ENCODE results near the gene LRRC52.

The LRRC52 gene

DNA sequence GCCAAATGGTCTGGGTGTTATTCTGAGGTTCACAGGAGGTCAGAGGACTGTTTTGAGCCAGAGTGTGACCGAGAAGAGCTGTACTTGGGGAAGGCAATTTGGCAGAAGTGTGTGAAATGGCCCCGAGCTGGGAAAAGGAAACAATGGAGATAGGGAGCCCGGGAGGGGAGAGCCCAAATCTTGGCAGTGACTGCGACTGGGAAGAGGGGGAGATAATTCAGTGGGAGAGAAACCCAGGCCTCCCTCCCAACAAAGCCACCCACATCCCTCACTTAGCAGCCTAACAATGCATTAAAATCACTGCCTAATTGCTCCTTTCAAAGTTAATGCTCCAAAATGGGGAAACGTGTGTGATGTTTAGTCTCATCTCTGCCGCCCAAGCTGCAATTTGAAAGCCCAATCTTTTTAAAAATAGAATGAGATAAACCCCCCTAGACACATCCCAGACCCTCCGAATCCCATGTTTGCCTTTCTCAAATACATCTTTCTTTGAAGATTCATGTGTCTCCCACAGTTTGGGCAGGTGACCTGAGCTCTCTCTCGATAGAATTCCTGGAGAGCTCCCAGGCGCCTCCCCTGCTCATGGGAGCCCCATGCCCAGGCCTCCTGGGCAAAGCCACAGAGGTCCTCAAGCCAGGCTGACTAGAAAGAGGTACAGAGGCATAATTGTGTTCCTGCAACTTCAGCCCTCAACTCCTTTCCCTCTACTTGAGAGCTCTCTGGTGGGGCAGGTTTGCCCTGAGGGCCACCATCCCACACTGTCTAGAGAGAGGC is 17.3 kb downstream of the LRRC52 start:
- DNase-seq = no peak
- H3K36me3 Mint-ChIP-seq (ENCODE audit: low read depth) = no peaks in the 10 kb centered on the region
- no peaks in the 10 kb centered on the region for H3K4me1 Mint-ChIP-seq (ENCODE audit: low read depth)
- no peaks in the 10 kb centered on the region for H3K9me3 Mint-ChIP-seq
- H3K4me3 Mint-ChIP-seq = no peak overlapping the region
- H3K27ac Mint-ChIP-seq = no peak overlapping the region
- peaks cover 32% of the 10 kb centered on the region for H3K27me3 Mint-ChIP-seq

DNA sequence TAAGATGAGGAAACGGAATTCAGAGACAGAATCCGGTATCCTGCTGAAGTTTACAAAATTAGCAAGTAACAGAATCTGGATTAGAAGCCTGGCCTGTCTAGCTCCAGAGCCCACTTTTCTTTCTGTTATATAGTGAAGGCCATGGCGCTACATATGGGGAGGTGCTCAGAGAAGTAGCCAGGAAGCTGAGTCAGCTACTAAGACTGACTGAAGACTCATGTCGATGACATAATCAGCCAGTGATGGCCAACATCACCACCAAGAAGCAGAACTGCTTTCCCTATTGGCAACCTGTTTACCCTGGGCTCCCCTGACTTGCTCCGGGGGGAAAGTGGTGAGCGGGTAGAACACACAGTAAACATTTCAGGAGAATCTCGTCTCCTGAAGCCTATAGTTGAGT is 18.8 kb downstream of the LRRC52 start:
- Mint-ChIP-seq H3K9me3 (no peaks in the 10 kb centered on the region), H3K4me3 (no peak overlapping the region), H3K36me3 (ENCODE audit: low read depth) (no peaks in the 10 kb centered on the region), H3K27ac (no peak overlapping the region), H3K4me1 (ENCODE audit: low read depth) (no peaks in the 10 kb centered on the region), H3K27me3 (peaks cover 38% of the 10 kb centered on the region)
- DNase-seq = no peak

DNA sequence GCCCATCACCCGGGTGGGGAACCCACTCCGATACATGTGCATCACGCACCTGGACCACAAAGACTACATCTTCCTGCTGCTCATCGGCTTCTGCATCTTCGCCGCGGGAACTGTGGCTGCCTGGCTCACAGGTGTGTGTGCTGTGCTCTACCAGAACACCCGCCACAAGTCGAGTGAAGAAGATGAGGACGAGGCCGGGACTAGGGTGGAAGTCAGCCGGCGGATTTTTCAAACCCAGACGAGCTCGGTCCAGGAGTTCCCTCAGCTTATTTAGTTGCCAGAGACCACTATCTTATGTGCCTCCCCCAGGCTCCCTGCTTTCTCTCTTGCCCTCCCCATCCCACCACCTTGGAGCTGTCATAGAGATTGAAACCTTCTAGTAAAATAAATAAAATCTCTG is 19.8 kb downstream of the LRRC52 start:
- no peak overlapping the region for H3K4me3 Mint-ChIP-seq

DNA sequence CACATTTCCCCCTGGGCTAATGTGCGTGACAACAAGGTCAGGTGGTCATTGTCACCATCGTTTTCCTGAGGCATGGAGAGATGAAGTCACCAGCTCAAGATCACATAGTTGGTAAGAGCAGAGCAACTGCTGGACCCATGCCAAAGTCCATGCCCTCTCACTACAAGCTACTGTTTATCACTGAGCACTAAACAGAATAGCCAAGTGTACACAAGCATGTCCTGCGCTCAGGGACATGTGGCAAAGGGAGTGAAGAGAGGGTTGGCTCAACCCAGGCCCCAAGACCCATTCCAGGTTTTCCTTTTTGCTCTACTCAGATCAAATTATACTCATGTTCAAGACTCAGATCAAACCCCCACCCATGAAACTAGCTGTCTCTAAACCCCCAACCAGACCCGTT is 20.8 kb downstream of the LRRC52 start:
- Mint-ChIP-seq H3K9me3 (no peaks in the 10 kb centered on the region), H3K36me3 (ENCODE audit: low read depth) (no peaks in the 10 kb centered on the region), H3K4me1 (ENCODE audit: low read depth) (no peaks in the 10 kb centered on the region), H3K4me3 (no peak overlapping the region), H3K27me3 (peaks cover 46% of the 10 kb centered on the region), H3K27ac (no peak overlapping the region)
- DNase-seq = no peak

More for the DNA sequence above, 19.8 kb downstream of the LRRC52 start:
- DNase-seq = no peak
- no peak overlapping the region for H3K27ac Mint-ChIP-seq
- no peaks in the 10 kb centered on the region for H3K36me3 Mint-ChIP-seq (ENCODE audit: low read depth)
- H3K9me3 Mint-ChIP-seq = no peaks in the 10 kb centered on the region
- peaks cover 41% of the 10 kb centered on the region for H3K27me3 Mint-ChIP-seq
- H3K4me1 Mint-ChIP-seq (ENCODE audit: low read depth) = no peaks in the 10 kb centered on the region

DNA sequence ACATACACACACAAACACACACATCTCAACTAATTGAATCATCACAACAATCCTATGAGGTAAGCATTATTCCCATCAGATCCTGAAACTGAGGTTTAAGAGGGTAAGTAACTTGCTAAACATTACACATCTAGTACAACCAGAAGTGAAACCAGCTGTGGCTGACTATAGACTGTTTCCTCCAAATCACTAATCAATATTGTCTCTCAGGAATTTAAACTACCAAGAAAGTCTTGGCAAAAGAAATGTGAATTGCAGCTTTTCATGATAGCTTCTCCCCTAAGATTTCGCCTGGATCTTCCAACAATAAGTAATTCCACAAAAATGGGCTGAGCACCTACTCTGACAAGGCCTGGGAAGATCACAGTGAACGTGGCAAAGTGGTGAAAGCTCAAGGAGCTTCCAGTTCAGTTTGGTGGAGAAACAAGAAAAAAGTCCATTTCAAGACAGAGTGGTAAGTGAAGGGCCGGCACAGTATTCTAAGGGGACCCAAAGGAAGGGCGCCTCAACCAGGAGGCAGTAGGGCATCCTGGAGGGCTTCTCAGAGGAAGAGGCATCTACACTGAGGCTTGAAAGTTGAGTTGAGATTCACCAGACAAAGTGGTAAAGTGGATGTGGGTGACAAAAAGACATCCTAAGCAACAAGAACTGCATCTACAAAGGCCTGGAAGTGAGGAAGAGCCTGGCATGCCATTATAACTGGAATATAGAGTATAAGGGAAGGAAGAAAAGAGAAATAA is 22.1 kb downstream of the LRRC52 start:
- Mint-ChIP-seq H3K9me3 (no peaks in the 10 kb centered on the region), H3K4me1 (ENCODE audit: low read depth) (no peaks in the 10 kb centered on the region)

DNA sequence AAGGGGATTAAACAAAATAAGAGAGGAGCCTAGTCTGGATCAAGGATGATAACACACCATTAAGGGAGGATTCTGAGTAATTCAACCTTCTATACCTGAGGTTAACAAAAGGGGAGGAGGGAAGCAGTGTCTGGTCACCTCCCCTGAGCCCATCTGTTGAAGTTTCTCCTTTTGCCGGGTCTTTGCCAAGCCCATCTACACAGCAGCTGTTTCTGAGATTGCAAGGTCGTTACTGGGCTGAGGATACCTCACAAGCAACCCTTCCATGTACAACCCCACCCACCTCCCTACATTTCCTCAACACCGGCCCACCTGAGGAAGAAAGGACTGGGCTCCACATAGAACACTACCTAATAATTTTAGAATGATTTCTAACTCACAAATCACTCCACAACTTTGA is 26.3 kb downstream of the LRRC52 start:
- H3K4me3 Mint-ChIP-seq = no peak overlapping the region
- peaks cover 44% of the 10 kb centered on the region for H3K27me3 Mint-ChIP-seq
- DNase-seq = no peak
- no peaks in the 10 kb centered on the region for H3K36me3 Mint-ChIP-seq (ENCODE audit: low read depth)
- no peaks in the 10 kb centered on the region for H3K9me3 Mint-ChIP-seq
- no peak overlapping the region for H3K27ac Mint-ChIP-seq
- no peaks in the 10 kb centered on the region for H3K4me1 Mint-ChIP-seq (ENCODE audit: low read depth)

More for the DNA sequence above, 22.1 kb downstream of the LRRC52 start:
- no peak for DNase-seq
- Mint-ChIP-seq H3K36me3 (ENCODE audit: low read depth) (no peaks in the 10 kb centered on the region), H3K27ac (no peak overlapping the region), H3K4me3 (no peak overlapping the region), H3K27me3 (peaks cover 49% of the 10 kb centered on the region)

DNA sequence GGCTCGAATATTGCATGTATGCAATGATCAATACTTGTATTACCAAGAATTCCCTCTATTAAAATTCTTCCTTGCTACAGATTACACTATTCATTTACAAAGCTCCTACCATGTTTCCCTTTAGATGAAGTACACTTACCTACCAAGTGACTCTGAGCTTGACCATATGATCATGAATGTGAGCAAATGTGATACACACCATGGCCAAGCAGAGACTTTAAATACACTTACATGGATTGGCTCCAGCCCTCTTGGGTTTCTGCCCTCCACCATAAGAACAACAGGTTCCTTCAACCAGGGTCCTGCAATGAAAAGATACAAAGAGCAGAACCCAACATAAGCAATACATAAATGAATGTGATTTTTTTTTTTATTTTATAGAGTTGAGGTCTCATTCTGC is 30.0 kb downstream of the LRRC52 start:
- no peak for DNase-seq
- no peaks in the 10 kb centered on the region for H3K36me3 Mint-ChIP-seq (ENCODE audit: low read depth)
- peaks cover 33% of the 10 kb centered on the region for H3K27me3 Mint-ChIP-seq
- H3K4me3 Mint-ChIP-seq = no peak overlapping the region
- no peak overlapping the region for H3K27ac Mint-ChIP-seq
- H3K9me3 Mint-ChIP-seq = no peaks in the 10 kb centered on the region
- peaks cover 2% of the 10 kb centered on the region for H3K4me1 Mint-ChIP-seq (ENCODE audit: low read depth)

DNA sequence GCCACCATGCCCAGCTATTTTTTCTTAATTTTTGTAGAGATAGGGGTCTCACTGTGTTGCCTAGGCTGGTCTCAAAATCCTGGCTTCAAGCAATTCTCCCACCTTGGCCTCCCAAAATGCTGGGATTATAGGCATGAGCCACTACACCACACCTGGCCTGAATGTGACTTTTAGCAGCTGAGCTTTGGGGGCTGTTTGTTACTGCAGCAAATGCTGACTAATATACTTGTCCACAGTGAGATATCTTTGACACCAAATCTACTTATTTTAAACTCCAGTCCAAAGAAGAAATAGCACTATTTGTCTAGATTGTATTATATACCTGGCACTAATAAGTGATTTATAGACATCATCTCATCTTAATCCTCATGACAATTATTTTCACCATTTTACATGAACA is 30.5 kb downstream of the LRRC52 start:
- H3K9me3 Mint-ChIP-seq = no peaks in the 10 kb centered on the region
- no peaks in the 10 kb centered on the region for H3K36me3 Mint-ChIP-seq (ENCODE audit: low read depth)
- peaks cover 2% of the 10 kb centered on the region for H3K4me1 Mint-ChIP-seq (ENCODE audit: low read depth)
- no peak for DNase-seq
- H3K27me3 Mint-ChIP-seq = peaks cover 33% of the 10 kb centered on the region
- H3K4me3 Mint-ChIP-seq = no peak overlapping the region
- H3K27ac Mint-ChIP-seq = no peak overlapping the region

DNA sequence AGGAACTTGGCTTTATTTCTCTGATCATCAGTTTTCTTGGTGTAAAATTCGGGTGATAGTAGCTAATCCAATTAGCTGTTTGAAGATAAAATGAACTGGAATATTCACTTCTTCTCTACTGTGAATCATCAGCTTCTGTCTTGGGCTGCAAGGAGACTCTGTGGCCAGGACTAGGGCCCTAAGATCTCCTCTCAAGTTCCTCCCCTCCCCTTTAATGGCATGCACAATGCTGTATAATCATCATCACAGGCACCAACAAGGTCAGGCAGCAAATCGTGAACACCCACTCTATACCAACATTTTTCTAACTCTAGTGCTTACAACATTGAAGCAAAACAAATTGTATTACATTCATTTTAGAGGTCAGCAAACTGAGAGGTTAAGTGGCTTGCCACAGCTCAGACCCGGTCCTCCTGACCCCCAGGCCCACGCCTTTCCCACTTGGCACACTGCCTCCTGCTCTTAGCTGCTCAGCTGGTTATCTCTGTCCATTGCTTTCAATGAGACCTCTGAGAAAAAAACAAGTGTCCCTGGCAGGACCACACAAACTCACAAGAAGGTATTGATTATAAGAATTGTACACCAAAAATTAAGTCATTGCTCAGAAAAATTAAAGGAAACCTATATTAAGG is 31.8 kb downstream of the LRRC52 start:
- Mint-ChIP-seq H3K27me3 (peaks cover 25% of the 10 kb centered on the region), H3K4me3 (no peak overlapping the region), H3K36me3 (ENCODE audit: low read depth) (no peaks in the 10 kb centered on the region), H3K27ac (no peak overlapping the region), H3K4me1 (ENCODE audit: low read depth) (peaks cover 2% of the 10 kb centered on the region), H3K9me3 (no peaks in the 10 kb centered on the region)
- no peak for DNase-seq

DNA sequence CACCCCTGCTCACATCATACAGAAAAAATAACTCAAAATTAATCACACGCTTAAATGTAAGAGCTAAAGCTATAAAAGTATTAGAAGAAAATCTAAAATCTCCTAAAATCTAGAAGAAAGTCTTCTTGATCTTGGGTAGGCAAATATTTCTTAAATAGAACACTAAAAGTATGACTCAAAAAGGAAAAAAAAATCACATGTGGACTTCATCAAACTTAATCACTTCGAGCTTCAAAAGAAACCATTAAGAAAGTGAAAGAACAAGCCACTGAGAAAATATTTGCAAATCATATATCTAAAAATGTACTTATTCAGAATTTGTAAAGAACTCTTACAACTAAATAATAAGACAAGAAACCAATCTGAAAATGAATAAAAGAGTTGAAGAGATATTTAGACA is 32.7 kb downstream of the LRRC52 start:
- DNase-seq = no peak
- Mint-ChIP-seq H3K4me1 (ENCODE audit: low read depth) (peaks cover 2% of the 10 kb centered on the region), H3K9me3 (no peaks in the 10 kb centered on the region), H3K27ac (no peak overlapping the region), H3K4me3 (no peak overlapping the region), H3K36me3 (ENCODE audit: low read depth) (no peaks in the 10 kb centered on the region), H3K27me3 (peaks cover 19% of the 10 kb centered on the region)

DNA sequence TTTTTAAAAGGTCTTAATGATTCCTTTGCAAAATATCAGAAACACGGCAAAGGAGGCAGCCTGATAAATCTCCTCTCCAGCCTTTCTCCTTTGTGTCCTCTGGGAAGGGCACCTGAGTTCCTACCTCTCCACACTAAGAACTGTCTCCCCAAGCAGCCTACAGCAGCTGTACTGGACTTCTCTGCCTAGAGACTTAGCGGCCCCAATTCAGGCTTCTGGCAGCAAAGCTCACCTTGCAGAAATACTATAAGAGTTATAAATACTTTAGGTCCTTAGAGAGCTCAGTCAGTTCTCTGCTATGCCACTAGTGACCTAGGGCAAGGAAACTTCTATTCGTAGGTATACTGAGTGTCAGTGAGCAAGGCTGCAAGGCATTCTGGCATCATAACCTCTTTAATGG is 33.9 kb downstream of the LRRC52 start:
- no peak for DNase-seq
- no peak overlapping the region for H3K4me3 Mint-ChIP-seq
- no peaks in the 10 kb centered on the region for H3K36me3 Mint-ChIP-seq (ENCODE audit: low read depth)
- no peaks in the 10 kb centered on the region for H3K9me3 Mint-ChIP-seq
- H3K4me1 Mint-ChIP-seq (ENCODE audit: low read depth) = peaks cover 2% of the 10 kb centered on the region
- peaks cover 17% of the 10 kb centered on the region for H3K27me3 Mint-ChIP-seq
- H3K27ac Mint-ChIP-seq = no peak overlapping the region

DNA sequence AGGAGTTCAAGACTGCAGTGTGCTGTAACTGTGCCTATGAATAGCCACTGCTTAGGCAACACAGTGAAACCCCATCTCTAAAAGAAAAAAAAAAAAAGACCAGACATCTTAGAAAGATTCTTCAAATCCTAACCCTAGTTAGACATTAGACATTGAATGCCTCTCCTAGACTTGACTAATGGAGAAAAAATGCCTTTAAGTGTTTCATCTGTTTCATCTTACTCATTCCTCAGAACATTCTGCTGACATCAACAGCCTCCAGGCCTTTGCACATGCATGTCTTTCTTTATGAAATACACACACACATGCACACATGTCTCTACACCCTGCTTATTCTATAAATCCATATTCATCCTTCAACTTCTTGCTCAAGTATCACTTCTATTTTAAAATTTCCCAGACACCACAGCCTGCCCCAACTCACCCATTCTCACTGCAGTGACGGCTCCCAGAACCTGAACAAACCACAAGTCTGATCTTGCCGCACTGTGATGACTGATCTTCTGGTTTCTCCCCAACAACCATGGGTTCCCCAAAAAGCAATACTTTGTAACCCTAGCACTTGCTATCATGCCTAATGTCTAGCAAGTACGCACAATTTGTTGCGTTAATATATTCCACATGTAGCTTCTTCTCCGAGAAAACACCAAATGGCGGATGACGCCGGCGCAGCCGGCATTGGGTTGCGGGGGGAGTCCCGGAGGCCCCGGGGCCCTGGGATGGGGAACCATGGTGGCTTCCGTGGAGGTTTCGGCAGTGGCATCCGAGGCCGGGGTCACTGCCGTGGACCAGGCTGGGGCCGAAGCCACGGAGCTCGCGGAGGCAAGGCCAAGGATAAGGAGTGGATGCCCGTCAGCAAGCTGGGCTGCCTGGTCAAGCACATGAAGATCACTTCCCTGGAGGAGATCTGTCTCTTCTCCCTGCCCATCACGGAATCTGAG is 37.4 kb downstream of the LRRC52 start:
- H3K4me3 Mint-ChIP-seq = no peak overlapping the region
- peaks cover 2% of the 10 kb centered on the region for H3K4me1 Mint-ChIP-seq (ENCODE audit: low read depth)
- H3K27me3 Mint-ChIP-seq = peaks cover 21% of the 10 kb centered on the region
- no peak for DNase-seq
- no peaks in the 10 kb centered on the region for H3K9me3 Mint-ChIP-seq
- no peaks in the 10 kb centered on the region for H3K36me3 Mint-ChIP-seq (ENCODE audit: low read depth)
- H3K27ac Mint-ChIP-seq = no peak overlapping the region

DNA sequence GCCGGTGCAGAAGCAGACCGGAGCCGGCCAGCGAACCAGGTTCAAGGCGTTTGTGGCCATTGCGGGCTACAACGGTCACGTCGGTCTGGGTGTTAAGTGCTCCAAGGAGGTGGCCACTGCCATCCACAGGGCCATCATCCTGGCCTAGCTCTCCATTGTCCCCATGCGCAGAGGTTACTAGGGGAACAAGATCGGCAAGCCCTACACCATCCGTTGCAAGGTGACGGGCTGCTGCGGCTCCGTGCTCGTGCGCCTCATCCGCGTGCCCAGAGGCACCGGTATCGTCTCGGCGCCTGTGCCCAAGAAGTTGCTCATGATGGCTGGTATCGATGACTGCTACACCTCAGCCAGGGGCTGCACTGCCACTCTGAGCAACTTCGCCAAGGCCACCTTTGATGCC is 38.1 kb downstream of the LRRC52 start:
- no peak for DNase-seq
- Mint-ChIP-seq H3K36me3 (ENCODE audit: low read depth) (no peaks in the 10 kb centered on the region), H3K4me1 (ENCODE audit: low read depth) (no peaks in the 10 kb centered on the region), H3K9me3 (no peaks in the 10 kb centered on the region), H3K27me3 (peaks cover 21% of the 10 kb centered on the region), H3K27ac (no peak overlapping the region), H3K4me3 (no peak overlapping the region)

DNA sequence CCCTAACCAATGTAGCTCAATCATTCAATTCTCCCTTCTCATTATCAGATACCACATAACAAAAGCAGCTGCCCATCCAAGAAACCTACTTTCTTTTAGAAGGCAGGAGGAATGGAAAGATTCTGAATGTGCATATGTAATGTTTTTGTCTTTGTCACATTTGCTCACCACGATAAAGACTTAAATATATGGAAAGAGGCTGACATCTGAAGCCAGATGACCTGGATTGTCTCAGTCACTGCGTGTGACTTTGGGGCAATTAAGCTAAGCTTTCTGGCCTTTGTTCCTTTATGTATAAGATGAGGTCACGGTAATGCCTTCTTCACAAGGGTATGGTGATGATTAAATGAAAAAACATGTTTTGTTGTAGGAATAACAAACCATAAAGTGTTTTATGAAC is 42.6 kb downstream of the LRRC52 start:
- no peaks in the 10 kb centered on the region for H3K9me3 Mint-ChIP-seq
- no peak overlapping the region for H3K27ac Mint-ChIP-seq
- DNase-seq = no peak
- no peak overlapping the region for H3K4me3 Mint-ChIP-seq
- H3K36me3 Mint-ChIP-seq (ENCODE audit: low read depth) = no peaks in the 10 kb centered on the region
- no peaks in the 10 kb centered on the region for H3K4me1 Mint-ChIP-seq (ENCODE audit: low read depth)
- peaks cover 55% of the 10 kb centered on the region for H3K27me3 Mint-ChIP-seq

Measured in activated T-cell treated with anti-CD3 and anti-CD28 coated beads, Interleukin-2, amount 50 U/mL, for 24 hours (primary cell).